ENCODE measurements around the gene OSBPL9. TPM values are rescaled to one million over a fixed set of nuclear protein-coding genes. Genes with fewer than 3 reads are reported as not detected.

OSBPL9 gene
- total and polyA plus RNA-seq, 8 donors: 63.1 to 139 (median 114) TPM

GRCh38 chr1:51650198-51650597 lies 33.3 kb downstream of the OSBPL9 start:
- Histone ChIP-seq H3K27ac (no peak overlapping the region), H3K9me3 (no peaks in the 10 kb centered on the region), H3K36me3 (no peaks in the 10 kb centered on the region), H3K27me3 (no peaks in the 10 kb centered on the region), H3K4me3 (no peak overlapping the region), H3K4me1 (peaks cover 3 to 25% of the 10 kb centered on the region in 2 donors)
- intact Hi-C loops (cut with DNase I): no loop called here
- DNase-seq (no peak), ATAC-seq (no peak)
- no peak for TF ChIP-seq CTCF (IDR thresholded peaks at IDR 0.05)

- intact Hi-C loops (cut with DNase I): no loop called here
- no peak for DNase-seq
- Histone ChIP-seq H3K27ac (no peak overlapping the region), H3K9me3 (no peaks in the 10 kb centered on the region), H3K36me3 (no peaks in the 10 kb centered on the region), H3K27me3 (no peaks in the 10 kb centered on the region), H3K4me3 (no peak overlapping the region), H3K4me1 (peaks cover 3 to 25% of the 10 kb centered on the region in 2 donors)
- no peak for TF ChIP-seq CTCF (IDR thresholded peaks at IDR 0.05)
- no peak for ATAC-seq
Measured at GRCh38 chr1:51651552-51651942, 34.7 kb downstream of the OSBPL9 start.

- Histone ChIP-seq H3K4me3 (no peak overlapping the region), H3K27me3 (no peaks in the 10 kb centered on the region), H3K9me3 (no peaks in the 10 kb centered on the region), H3K27ac (no peak overlapping the region), H3K36me3 (no peaks in the 10 kb centered on the region), H3K4me1 (peaks cover 3 to 25% of the 10 kb centered on the region in 2 donors)
- intact Hi-C loops (cut with DNase I): no loop called here
- TF ChIP-seq CTCF (IDR thresholded peaks at IDR 0.05): no peak
- ATAC-seq (no peak), DNase-seq (no peak)
Measured at GRCh38 chr1:51652599-51652998, 35.7 kb downstream of the OSBPL9 start.

GRCh38 chr1:51653127-51653526 lies 36.2 kb downstream of the OSBPL9 start:
- H3K27me3 ChIP-seq: no peaks in the 10 kb centered on the region
- H3K4me1 ChIP-seq: peaks cover under 1 to 20% of the 10 kb centered on the region in 2 donors
- no peaks in the 10 kb centered on the region for H3K9me3 ChIP-seq
- ATAC-seq (no peak), DNase-seq (no peak)
- no peak overlapping the region for H3K27ac ChIP-seq
- no peak for TF ChIP-seq CTCF (IDR thresholded peaks at IDR 0.05)
- H3K36me3 ChIP-seq: no peaks in the 10 kb centered on the region
- no peak overlapping the region for H3K4me3 ChIP-seq
- intact Hi-C loops (cut with DNase I): no loop called here

- H3K27me3 ChIP-seq: no peaks in the 10 kb centered on the region
- peaks cover 0 to 12% of the 10 kb centered on the region in 2 donors for H3K4me1 ChIP-seq
- H3K36me3 ChIP-seq: no peaks in the 10 kb centered on the region
- no peak for TF ChIP-seq CTCF (IDR thresholded peaks at IDR 0.05)
- H3K27ac ChIP-seq: no peak overlapping the region
- intact Hi-C loops (cut with DNase I): no loop called here
- DNase-seq: no peak
- ATAC-seq: no peak
- H3K4me3 ChIP-seq: no peak overlapping the region
- H3K9me3 ChIP-seq: no peaks in the 10 kb centered on the region
Measured at GRCh38 chr1:51654000-51654399, 37.1 kb downstream of the OSBPL9 start.
